Osteocyte (in vitro differentiated cells): ENCODE results near the gene OCEL1. TPM values are rescaled to one million over a fixed set of nuclear protein-coding genes. Genes with fewer than 3 reads are reported as not detected.
"Not testable (repeated sequence)": the region's sequence is repeated elsewhere in the genome, so short reads cannot be mapped to it uniquely, and the experiment has no call there.

Source experiments
- DNase-seq: peaks from one replicate; pipeline ENCODE4 v3.0.0; 2021; ENCODE audit warnings: mixed read lengths; ENCODE audit not compliant: unreplicated experiment; ENCODE audit errors: extremely low spot score
- H3K27ac Mint-ChIP-seq: one replicate; pipeline ENCODE4 v1.8.0; 2021; ENCODE audit warnings: mild to moderate bottlenecking, mixed read lengths; ENCODE audit not compliant: unreplicated experiment
- H3K27me3 Mint-ChIP-seq: one replicate; pipeline ENCODE4 v1.8.0; 2021; ENCODE audit warnings: mixed read lengths; ENCODE audit not compliant: unreplicated experiment
- H3K36me3 Mint-ChIP-seq: one replicate; pipeline ENCODE4 v1.8.0; 2021; ENCODE audit warnings: mixed read lengths; ENCODE audit not compliant: unreplicated experiment
- H3K4me1 Mint-ChIP-seq: one replicate; pipeline ENCODE4 v1.8.0; 2021; ENCODE audit warnings: mixed read lengths; ENCODE audit not compliant: unreplicated experiment
- H3K4me3 Mint-ChIP-seq: one replicate; pipeline ENCODE4 v1.8.0; 2021; ENCODE audit warnings: mild to moderate bottlenecking, moderate library complexity, mixed read lengths; ENCODE audit not compliant: unreplicated experiment
- H3K9me3 Mint-ChIP-seq: one replicate; pipeline ENCODE4 v1.8.0; 2021; ENCODE audit warnings: mixed read lengths; ENCODE audit not compliant: unreplicated experiment
- CTCF ChIP-seq: fragments of 200-600 bp; sonication (generic); IDR thresholded peaks from 2 replicates; pipeline ENCODE4 v1.5.0; 2021; ENCODE audit warnings: antibody characterized with exemption, mild to moderate bottlenecking, moderate library complexity
- total RNA-seq: library from RNA; stranded (reverse); gene quantifications from 2 replicates; pipeline ENCODE4 v1.2.1, GENCODE V29; 2021

The OCEL1 gene
- total RNA-seq, 1 donor from 2014 or later: 28.5 TPM

- no peak for DNase-seq
- no peak overlapping the region for H3K27ac Mint-ChIP-seq
- no peak overlapping the region for H3K4me3 Mint-ChIP-seq
- no peaks in the 10 kb centered on the region for H3K4me1 Mint-ChIP-seq
- no peaks in the 10 kb centered on the region for H3K9me3 Mint-ChIP-seq
- peaks cover 26% of the 10 kb centered on the region for H3K36me3 Mint-ChIP-seq
- H3K27me3 Mint-ChIP-seq: no peaks in the 10 kb centered on the region
- TF ChIP-seq CTCF: no peak
These were observed 42.1 kb upstream of the OCEL1 start for GRCh38 chr19:17183858-17184321.

- Mint-ChIP-seq H3K4me3 (no peak overlapping the region), H3K36me3 (peaks cover 26% of the 10 kb centered on the region), H3K4me1 (no peaks in the 10 kb centered on the region), H3K27me3 (no peaks in the 10 kb centered on the region), H3K27ac (no peak overlapping the region), H3K9me3 (no peaks in the 10 kb centered on the region)
- no peak for TF ChIP-seq CTCF
- DNase-seq: no peak
These were observed 41.6 kb upstream of the OCEL1 start for GRCh38 chr19:17184371-17184841.

GRCh38 chr19:17185590-17185989, 40.4 kb upstream of the OCEL1 start:
- Mint-ChIP-seq H3K36me3 (peaks cover 26% of the 10 kb centered on the region), H3K4me3 (no peak overlapping the region), H3K4me1 (no peaks in the 10 kb centered on the region), H3K9me3 (no peaks in the 10 kb centered on the region), H3K27me3 (no peaks in the 10 kb centered on the region), H3K27ac (no peak overlapping the region)
- DNase-seq: no peak
- no peak for TF ChIP-seq CTCF

- not testable (repeated sequence) for H3K27me3 Mint-ChIP-seq, H3K9me3 Mint-ChIP-seq, H3K4me3 Mint-ChIP-seq, DNase-seq, H3K27ac Mint-ChIP-seq, H3K4me1 Mint-ChIP-seq
- H3K36me3 Mint-ChIP-seq: peaks cover 28% of the 10 kb centered on the region
These were observed 34.3 kb upstream of the OCEL1 start for GRCh38 chr19:17191736-17192135.

- Mint-ChIP-seq H3K36me3 (peaks cover 27% of the 10 kb centered on the region), H3K27ac (no peak overlapping the region), H3K27me3 (no peaks in the 10 kb centered on the region), H3K9me3 (no peaks in the 10 kb centered on the region), H3K4me1 (no peaks in the 10 kb centered on the region), H3K4me3 (no peak overlapping the region)
- no peak for DNase-seq
- TF ChIP-seq CTCF: no peak
These were observed 33.3 kb upstream of the OCEL1 start for GRCh38 chr19:17192751-17193150.

GRCh38 chr19:17194608-17195007, 31.4 kb upstream of the OCEL1 start:
- H3K9me3 Mint-ChIP-seq: no peaks in the 10 kb centered on the region
- no peak for DNase-seq
- H3K4me3 Mint-ChIP-seq: no peak overlapping the region
- H3K27me3 Mint-ChIP-seq: no peaks in the 10 kb centered on the region
- peaks cover 40% of the 10 kb centered on the region for H3K36me3 Mint-ChIP-seq
- no peak overlapping the region for H3K27ac Mint-ChIP-seq
- no peaks in the 10 kb centered on the region for H3K4me1 Mint-ChIP-seq
- no peak for TF ChIP-seq CTCF
